GM12874 (cell line): ENCODE measurements around the gene FILIP1L.

Experiments
- TF ChIP-seq, protein P1 (sequence below): IDR thresholded peaks from 2 replicates; pipeline ENCODE4 v1.5.1; 2011; ENCODE audit warnings: low read depth, mild to moderate bottlenecking, control low read depth, low read length, moderate library complexity; ENCODE audit not compliant: insufficient read depth

Gene FILIP1L

DNA sequence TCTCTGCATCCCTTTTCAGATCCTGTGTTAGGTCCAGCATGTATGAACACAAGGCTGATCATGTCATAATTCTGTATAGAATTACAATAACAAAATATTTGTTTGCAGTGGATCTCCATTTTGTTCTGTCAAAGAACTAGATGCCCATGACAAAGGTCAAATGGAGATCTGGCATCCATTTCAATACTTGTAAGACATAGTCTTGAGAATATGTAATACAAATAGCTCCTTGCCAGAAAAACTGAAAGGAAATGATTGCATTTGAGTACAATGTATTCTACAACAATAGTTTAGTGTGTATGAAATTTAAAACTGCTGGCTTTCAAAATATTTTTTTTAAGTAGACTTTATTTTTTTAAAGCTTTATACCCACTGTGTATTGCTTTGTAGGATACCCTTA is 195.6 kb downstream of the FILIP1L start:
- TF ChIP-seq, protein P1, sequence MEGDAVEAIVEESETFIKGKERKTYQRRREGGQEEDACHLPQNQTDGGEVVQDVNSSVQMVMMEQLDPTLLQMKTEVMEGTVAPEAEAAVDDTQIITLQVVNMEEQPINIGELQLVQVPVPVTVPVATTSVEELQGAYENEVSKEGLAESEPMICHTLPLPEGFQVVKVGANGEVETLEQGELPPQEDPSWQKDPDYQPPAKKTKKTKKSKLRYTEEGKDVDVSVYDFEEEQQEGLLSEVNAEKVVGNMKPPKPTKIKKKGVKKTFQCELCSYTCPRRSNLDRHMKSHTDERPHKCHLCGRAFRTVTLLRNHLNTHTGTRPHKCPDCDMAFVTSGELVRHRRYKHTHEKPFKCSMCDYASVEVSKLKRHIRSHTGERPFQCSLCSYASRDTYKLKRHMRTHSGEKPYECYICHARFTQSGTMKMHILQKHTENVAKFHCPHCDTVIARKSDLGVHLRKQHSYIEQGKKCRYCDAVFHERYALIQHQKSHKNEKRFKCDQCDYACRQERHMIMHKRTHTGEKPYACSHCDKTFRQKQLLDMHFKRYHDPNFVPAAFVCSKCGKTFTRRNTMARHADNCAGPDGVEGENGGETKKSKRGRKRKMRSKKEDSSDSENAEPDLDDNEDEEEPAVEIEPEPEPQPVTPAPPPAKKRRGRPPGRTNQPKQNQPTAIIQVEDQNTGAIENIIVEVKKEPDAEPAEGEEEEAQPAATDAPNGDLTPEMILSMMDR: no peak

DNA sequence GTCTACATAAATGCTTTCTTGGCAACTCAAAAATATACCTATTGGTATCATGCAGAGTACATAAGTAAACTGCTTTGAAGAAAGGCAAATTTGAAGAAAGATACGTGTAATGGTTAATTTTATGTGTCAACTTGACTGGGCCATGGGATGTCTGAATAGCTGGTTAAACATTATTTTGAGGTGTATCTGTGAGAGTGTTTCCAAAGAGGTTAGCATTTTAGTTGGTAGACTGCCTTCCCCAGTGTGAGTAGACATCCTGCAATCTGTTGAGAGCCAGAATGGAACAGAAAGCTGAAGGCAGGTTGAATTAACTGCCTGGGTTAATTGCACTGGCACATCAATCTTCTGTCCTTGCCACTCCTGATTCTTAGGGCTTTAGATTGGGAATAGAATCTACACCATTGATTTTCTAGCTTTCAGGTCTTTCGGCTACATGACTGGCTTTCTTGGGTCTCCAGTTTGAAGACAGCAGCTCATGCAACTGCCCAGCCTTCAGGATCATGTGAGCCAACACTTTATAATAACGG is 198.3 kb downstream of the FILIP1L start:
- TF ChIP-seq, protein P1: no peak

DNA sequence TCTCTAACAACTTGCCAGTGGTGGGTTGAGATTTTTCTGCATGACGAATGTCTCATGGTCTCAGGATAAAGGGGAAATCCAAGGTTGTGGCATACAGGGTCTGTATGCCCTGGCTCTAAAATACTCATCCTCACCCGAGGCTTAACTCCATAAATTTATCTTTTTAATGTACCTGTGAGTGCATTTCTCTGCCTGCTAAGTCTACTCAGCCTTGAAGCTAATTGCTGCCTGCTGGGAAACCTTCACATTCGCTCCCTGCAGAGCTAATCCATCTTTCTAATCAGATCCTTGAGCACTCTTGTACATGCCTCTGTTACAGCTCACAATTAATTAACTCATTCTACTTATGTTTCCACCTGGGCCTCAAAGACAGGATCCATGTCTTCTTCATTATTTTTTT is 202.9 kb downstream of the FILIP1L start:
- TF ChIP-seq, protein P1: no peak

DNA sequence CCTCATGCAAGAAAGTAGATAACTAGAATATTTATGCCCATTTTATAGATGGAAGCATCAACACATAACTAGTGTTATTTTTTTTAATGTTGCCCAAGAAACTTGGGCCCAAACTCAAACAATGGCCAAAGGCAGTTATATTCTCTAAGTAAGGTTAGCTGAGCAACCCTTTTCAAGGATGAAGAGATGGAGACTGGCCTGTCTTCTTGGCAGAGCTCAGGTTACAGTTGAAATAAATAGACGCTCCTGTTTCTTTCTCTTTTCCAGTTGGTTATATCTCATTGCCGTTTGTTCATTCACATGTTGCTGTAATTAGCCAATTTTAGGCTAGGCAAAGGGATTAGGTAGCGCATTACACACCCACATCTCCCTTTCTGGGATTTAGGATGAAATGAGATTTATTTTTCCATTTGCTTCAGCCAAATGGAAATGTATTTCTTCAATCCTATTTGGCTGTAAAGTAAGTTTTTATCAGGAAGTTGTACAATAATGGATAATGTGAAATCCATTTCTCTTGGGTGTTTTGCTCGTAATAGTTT is 203.5 kb downstream of the FILIP1L start:
- TF ChIP-seq, protein P1: no peak

DNA sequence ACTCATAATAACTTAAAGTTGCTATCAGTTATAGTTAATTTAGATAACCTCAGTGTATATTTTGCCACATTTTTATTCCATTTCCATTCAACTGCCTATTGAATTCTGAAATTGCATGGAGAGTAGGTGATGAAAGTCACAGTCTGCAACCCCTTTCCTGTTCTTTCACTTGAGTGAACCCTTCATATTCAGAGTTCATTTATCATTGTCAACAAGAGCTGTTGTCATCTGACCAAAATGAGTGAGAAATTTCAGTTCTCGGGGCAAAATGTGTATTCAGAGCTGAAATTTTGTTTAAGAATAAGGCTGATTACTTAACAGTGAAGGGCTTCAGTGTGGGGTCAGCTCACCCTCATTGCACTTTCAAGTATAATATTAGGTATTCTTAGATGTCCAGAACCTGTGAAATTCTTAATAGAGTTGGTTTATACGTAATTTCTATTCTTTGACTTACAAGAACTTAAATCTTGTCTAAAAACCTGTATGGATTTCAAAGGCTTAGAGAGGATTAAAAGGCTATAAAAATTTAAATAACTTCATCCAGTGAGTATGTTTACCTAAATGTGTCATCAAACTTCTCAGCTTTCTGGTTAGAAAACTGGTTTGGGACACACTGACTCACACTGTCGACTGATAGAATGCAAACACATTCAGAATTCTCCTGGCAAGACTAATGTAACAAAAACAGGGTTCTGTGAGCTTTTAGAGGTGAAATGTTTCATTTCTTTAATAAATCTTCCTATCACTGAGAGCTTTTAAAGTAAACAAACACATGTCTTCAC is 204.4 kb downstream of the FILIP1L start:
- TF ChIP-seq, protein P1: no peak

DNA sequence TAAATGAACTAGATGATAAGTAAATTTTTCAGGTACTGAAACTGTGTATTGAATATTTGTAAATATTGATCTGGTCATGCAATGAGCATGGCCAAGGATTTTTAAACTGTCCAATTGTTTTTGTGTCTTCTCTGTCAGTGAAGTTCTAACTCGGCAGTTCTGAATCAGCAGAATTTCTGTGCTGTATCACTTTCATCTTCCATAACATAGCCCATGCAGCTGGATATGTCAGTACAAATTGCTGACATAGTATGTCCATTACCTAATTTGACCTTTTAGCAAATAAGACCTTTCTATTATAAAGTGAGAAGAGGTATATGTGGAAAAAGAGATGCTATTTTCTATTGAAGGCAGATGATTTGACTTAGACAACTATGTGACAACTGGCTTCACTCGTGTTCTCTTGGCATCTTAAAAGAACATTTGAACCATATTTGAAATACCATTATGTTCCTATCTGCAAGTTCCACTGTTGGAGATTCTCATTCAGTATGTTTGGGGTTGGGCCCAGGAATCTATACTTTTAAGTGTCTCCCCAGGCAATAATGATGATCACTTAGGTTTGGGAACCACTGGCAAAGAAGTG is 206.2 kb downstream of the FILIP1L start:
- TF ChIP-seq, protein P1: no peak

DNA sequence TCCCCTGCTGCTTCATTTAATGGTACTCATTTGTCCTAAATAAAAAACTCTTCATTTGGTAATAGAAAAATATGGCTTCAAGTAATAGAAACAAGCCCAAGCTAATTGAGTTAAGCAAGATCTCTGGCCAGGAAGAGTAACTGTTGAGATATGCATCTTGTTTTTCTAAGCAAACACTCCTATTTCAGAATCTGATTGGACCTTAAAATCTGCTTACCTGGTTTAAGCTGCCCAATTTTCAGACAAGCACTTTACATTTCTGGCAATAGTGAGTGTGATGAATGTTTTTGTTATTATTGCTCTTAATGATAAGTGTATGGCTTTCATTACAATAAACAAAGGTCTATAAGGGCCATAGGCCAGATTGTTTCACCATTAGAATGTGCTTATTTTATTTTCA is 210.4 kb downstream of the FILIP1L start:
- TF ChIP-seq, protein P1: no peak
